ENCODE results near the gene CTSF.
"Not testable (repeated sequence)": the region's sequence is repeated elsewhere in the genome, so short reads cannot be mapped to it uniquely, and the experiment has no call there.

CTSF gene

GRCh38 chr11:66595245-66595904, 27.0 kb upstream of the CTSF start:
- no peak for DNase-seq (ENCODE audit: insufficient read length, low spot score)
- TF ChIP-seq CTCF (IDR thresholded peaks at IDR 0.05; ENCODE audit: insufficient read depth, missing control alignments) = no peak
- FAIRE-seq = no peak

DNA sequence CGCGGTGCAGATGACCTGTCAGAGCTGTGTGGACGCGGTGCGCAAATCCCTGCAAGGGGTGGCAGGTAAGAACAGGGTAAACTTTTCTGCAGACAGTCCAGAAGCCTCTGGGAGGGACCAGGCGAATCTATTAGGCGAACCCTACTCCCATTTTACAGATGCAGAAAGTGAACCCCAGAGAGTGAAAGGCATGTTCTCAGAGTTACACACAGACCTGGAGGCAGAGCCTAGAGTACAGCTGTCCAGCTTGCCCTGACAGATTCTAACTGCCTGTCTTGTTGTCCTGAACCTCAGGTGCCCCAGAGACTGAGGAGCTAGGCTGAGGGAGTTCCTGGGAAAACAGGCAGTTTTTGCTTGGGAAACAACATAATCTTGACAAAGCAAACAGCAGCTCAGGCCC, 25.2 kb upstream of the CTSF start:
- FAIRE-seq (no peak), DNase-seq (ENCODE audit: insufficient read length, low spot score) (no peak)
- no peak for TF ChIP-seq CTCF (IDR thresholded peaks at IDR 0.05; ENCODE audit: insufficient read depth, missing control alignments)

GRCh38 chr11:66593303-66593635, 24.9 kb upstream of the CTSF start:
- no peak for DNase-seq (ENCODE audit: insufficient read length, low spot score)
- no peak for FAIRE-seq
- no peak for TF ChIP-seq CTCF (IDR thresholded peaks at IDR 0.05; ENCODE audit: insufficient read depth, missing control alignments)

DNA sequence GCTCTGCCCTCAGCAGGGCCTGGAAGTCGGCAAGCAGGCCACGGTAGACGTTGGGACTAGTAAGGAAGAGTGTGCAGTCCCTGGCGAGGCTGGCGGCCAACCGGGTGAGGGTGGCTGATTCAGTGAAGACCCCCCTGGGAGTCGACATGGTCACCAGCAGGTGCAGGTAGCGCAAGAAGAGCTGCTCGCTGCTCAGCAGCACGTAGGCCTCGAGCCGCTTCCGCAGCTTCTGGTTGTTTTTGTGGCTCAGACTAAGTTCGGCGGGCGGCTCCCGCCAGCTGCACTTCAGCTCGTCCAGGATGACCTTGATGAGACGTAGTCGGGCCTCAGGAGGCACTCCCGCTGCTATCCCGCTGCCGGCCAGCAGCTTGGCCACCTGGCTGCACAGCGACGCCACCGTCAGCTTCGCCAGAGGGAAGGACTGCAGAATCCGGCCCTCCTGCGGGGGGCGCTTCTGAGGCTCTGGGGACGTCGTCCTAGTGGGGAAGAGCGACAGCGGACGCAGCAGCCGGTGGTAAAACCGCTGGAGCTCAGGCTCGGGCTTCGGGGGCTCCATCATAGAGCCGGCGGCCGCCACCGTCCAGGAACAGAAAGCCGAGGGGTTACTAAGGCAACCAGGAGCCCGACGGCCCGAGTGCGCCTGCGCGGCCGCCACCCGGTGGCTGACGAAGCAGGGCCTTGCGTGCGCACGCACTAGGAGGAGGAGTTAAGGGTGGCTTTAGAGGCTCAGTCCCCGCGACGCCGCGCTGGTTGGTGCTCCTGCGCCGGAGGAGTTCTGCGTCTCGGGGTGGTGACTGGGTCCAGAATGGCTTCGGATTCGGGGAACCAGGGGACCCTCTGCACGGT, 24.3 kb upstream of the CTSF start, which contains the start of the genes CCDC87 and CCS:
TSS of gene CCDC87 (minus strand) at position 607 of the 846 bp plus-strand sequence. CDS start at position 559, 48 bp downstream.
TSS of gene CCS (plus strand) at position 729 of the 846 bp plus-strand sequence. CDS start at position 806, 77 bp downstream.
- DNase-seq (ENCODE audit: insufficient read length, low spot score) (peak; percentile 100), FAIRE-seq (no peak)
- peak; percentile 41 for TF ChIP-seq CTCF (IDR thresholded peaks at IDR 0.05; ENCODE audit: insufficient read depth, missing control alignments)

- no peak for TF ChIP-seq CTCF (IDR thresholded peaks at IDR 0.05; ENCODE audit: insufficient read depth, missing control alignments)
- DNase-seq (ENCODE audit: insufficient read length, low spot score) = no peak
- no peak for FAIRE-seq
Measured at GRCh38 chr11:66591175-66591574, 22.8 kb upstream of the CTSF start.

DNA sequence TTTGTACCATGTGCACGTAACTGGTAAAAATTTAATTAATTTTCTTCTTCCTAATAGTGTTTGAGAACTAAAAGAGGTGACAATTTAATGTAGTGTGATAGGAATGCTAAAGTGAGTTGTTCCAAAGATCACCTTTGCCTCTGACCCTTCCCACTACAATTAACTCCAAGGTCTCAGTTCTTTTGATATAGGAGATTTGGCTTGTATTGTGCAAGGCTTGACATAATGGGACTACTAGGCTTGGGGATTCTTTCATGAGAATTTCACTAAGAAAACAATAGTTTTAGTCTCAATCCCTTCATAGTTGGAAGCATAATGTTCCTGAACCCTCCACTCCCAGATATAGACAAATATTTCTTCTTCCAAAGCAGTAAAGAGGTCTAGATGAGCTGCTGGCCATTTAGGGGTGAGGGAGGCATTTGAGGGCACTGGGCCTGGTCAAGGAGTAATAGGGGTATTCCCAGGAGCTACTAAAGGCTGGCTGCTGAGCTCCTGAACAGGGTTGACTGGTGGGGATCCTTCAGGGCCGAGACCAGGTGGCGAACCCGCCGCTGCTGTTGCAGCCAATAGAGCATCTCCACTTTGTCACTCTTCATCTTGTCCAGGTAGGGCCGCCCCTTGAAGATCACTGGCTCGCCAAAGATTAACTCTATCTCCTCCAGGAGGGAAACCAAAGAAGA, 21.7 kb upstream of the CTSF start:
- no peak for DNase-seq (ENCODE audit: insufficient read length, low spot score)
- TF ChIP-seq CTCF (IDR thresholded peaks at IDR 0.05; ENCODE audit: insufficient read depth, missing control alignments) = no peak
- FAIRE-seq = no peak

DNA sequence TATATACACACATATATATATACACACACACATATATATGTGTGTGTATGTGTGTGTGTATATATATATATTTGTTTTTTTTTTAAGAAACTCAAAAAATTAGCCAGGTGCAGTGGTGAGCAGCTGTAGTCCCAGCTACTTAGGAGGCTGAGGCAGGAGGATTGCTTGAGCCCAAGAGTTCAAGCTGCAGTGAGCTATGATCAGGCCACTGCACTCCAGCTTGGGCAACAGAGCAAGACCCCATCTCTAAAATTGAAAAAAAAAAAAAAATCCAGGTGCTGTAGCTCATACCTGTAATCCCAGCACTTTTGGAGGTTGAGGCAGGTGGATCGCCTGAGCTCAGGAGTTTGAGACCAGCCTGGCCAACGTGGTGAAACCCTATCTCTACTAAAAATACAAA, 20.9 kb upstream of the CTSF start:
- DNase-seq (ENCODE audit: insufficient read length, low spot score); FAIRE-seq: not testable (repeated sequence)

Measured in D721Med (cell line).